Measurements from ENCODE around the gene CAPN2. TPM values are rescaled to one million over a fixed set of nuclear protein-coding genes. Genes with fewer than 3 reads are reported as not detected.
"Not testable (repeated sequence)": the region's sequence is repeated elsewhere in the genome, so short reads cannot be mapped to it uniquely, and the experiment has no call there.

CAPN2 gene
- total RNA-seq, 1 donor from 2014 or later: 151 TPM

- DNase-seq (ENCODE audit: low spot score): no peak
Observed at GRCh38 chr1:223738465-223739365, 26.4 kb downstream of the CAPN2 start.

- no peak for DNase-seq (ENCODE audit: low spot score)
Observed at GRCh38 chr1:223739366-223740037, 27.2 kb downstream of the CAPN2 start.

- DNase-seq (ENCODE audit: low spot score): not testable (repeated sequence)
Observed at GRCh38 chr1:223740038-223740736, 27.8 kb downstream of the CAPN2 start.

GRCh38 chr1:223741861-223742260 lies 29.5 kb downstream of the CAPN2 start:
- no peak for DNase-seq (ENCODE audit: low spot score)

GRCh38 chr1:223742856-223743517 lies 30.6 kb downstream of the CAPN2 start:
- DNase-seq (ENCODE audit: low spot score): no peak

GRCh38 chr1:223745731-223746130 lies 33.4 kb downstream of the CAPN2 start:
- DNase-seq (ENCODE audit: low spot score): no peak

- no peak for DNase-seq (ENCODE audit: low spot score)
Observed at GRCh38 chr1:223747838-223748335, 35.5 kb downstream of the CAPN2 start.

- no peak for DNase-seq (ENCODE audit: low spot score)
Observed at GRCh38 chr1:223748405-223748772, 36.0 kb downstream of the CAPN2 start.

- peak; percentile 70 for DNase-seq (ENCODE audit: low spot score)
Observed at GRCh38 chr1:223748773-223749733, 36.7 kb downstream of the CAPN2 start.

- no peak for DNase-seq (ENCODE audit: low spot score)
Observed at GRCh38 chr1:223750730-223751570, 38.6 kb downstream of the CAPN2 start.

GRCh38 chr1:223751696-223752095 lies 39.4 kb downstream of the CAPN2 start:
- DNase-seq (ENCODE audit: low spot score): no peak

GRCh38 chr1:223752721-223753515 lies 40.6 kb downstream of the CAPN2 start:
- DNase-seq (ENCODE audit: low spot score): no peak

GRCh38 chr1:223754681-223755431 lies 42.5 kb downstream of the CAPN2 start:
- no peak for DNase-seq (ENCODE audit: low spot score)

GRCh38 chr1:223755432-223755792 lies 43.1 kb downstream of the CAPN2 start:
- DNase-seq (ENCODE audit: low spot score): no peak

GRCh38 chr1:223755992-223756775 lies 43.8 kb downstream of the CAPN2 start:
- DNase-seq (ENCODE audit: low spot score): no peak

- DNase-seq (ENCODE audit: low spot score): no peak
Observed at GRCh38 chr1:223756806-223757700, 44.7 kb downstream of the CAPN2 start.
